Heart left ventricle (tissue), 13 donors: ENCODE results near the gene DDIT4.

ENCODE experiments used
- POLR2A ChIP-seq, 2 donors: fragments of 450-650 bp; IDR thresholded peaks; one replicate each; pipeline ENCODE4 v1.6.1; 2017; ENCODE audit warnings: antibody characterized with exemption in 2 of 2, mild to moderate bottlenecking in 2 of 2, moderate library complexity in 2 of 2
- TF ChIP-seq, protein P1 (sequence below), 12 donors: fragments of 200-600 bp; sonication (generic) in 4 of 12; IDR thresholded peaks; one replicate each; pipeline versions ENCODE4 v1.5.0 to v1.8.0; 2018 to 2022; ENCODE audit warnings: antibody characterized with exemption in 12 of 12, mild to moderate bottlenecking in 5 of 12
- donor health status: ischemic (EF 13 %, LVEDD 7.1; RV severe dilation, severe dysfunction).
- donor health status: DM: no; HTN: yes; CAD: no.
- donor health status: DM: no; HTN: no; CAD: no.
- donor health status: ischemic (EF 25% LVEDD 6.9; RV normal size, moderate dysfunction).
- donor health status: ischemic (EF 25% LVEDD 5.7; RV mildly dilated, moderate dysfunction).
- donor health status: ischemic (EF 35%, LVEDD 5.7; RV mildly dilated, moderate dysfunction).
- donor health status: nonischemic (EF 11% LVEDD 7.7; RV severe dilation, severe dysfunction).
- donor health status: DM: yes; HTN: yes; CAD: no.
- donor health status: PGD.
- donor health status: ischemic (EF 29% LVEDD 5.4; RV normal size, mild dysfunction).
- donor health status: nonischemic (EF 23%, LVEDD 6.1; RV moderate dilation, normal function).

DNA sequence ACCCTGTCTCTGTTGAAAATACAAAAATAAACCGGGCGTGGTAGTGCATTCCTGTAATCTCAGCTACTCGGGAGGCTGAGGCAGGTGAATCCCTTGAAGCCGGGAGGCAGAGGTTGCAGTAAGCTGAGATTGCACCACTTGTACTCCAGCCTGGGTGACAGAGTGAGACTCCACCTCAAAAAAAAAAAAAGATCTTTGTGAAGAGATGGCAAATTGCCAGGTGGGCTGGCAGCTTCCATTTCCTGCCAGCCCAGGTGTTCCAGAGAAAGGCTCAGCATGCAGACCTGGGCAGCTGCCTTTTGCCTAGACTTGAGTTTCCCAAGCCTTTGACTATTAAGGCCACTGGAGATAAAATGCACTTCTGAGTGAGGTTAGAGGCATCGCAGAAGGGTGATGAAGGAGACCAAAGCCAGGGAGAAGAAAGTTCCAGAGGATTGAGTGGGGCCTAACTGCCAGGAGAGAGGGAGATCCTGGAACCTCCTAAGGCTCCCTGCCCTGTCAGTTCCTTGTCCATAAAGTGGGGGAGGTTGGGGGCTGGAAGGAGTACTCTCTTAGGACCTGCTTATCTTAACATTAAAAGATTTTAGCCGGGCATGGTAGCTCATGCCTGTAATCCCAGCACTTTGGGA is 10.0 kb upstream of the DDIT4 start:
- TF ChIP-seq, protein P1, sequence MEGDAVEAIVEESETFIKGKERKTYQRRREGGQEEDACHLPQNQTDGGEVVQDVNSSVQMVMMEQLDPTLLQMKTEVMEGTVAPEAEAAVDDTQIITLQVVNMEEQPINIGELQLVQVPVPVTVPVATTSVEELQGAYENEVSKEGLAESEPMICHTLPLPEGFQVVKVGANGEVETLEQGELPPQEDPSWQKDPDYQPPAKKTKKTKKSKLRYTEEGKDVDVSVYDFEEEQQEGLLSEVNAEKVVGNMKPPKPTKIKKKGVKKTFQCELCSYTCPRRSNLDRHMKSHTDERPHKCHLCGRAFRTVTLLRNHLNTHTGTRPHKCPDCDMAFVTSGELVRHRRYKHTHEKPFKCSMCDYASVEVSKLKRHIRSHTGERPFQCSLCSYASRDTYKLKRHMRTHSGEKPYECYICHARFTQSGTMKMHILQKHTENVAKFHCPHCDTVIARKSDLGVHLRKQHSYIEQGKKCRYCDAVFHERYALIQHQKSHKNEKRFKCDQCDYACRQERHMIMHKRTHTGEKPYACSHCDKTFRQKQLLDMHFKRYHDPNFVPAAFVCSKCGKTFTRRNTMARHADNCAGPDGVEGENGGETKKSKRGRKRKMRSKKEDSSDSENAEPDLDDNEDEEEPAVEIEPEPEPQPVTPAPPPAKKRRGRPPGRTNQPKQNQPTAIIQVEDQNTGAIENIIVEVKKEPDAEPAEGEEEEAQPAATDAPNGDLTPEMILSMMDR (IDR thresholded peaks at IDR 0.05), result no peak
- TF ChIP-seq POLR2A (IDR thresholded peaks at IDR 0.05), result no peak
